NB4 (cell line): ENCODE results near the gene NBEA.

ENCODE experiments used
- DNase-seq: peaks from one replicate; pipeline ENCODE4 v3.0.0; 2010; ENCODE audit warnings: low read depth
- H3K4me3 ChIP-seq: one replicate; pipeline ENCODE4 v1.5.1; 2011; ENCODE audit warnings: mild to moderate bottlenecking, low read depth, low read length, moderate library complexity
- MYC ChIP-seq: IDR thresholded peaks from 2 replicates; pipeline ENCODE4 v1.6.1; 2011; ENCODE audit warnings: low read depth, low read length
- POLR2A ChIP-seq: IDR thresholded peaks from 2 replicates; pipeline ENCODE4 v1.6.1; 2011; ENCODE audit warnings: mild to moderate bottlenecking; ENCODE audit not compliant: insufficient read length; ENCODE audit errors: extremely low read depth
- TF ChIP-seq, protein P1 (sequence below): IDR thresholded peaks from one replicate; pipeline ENCODE4 v1.5.1; 2012; ENCODE audit warnings: low read depth, low read length
- TF ChIP-seq, protein P2 (sequence below): IDR thresholded peaks from 2 replicates; pipeline ENCODE4 v1.6.1; 2011; ENCODE audit warnings: low read depth, low read length

Gene NBEA

DNA sequence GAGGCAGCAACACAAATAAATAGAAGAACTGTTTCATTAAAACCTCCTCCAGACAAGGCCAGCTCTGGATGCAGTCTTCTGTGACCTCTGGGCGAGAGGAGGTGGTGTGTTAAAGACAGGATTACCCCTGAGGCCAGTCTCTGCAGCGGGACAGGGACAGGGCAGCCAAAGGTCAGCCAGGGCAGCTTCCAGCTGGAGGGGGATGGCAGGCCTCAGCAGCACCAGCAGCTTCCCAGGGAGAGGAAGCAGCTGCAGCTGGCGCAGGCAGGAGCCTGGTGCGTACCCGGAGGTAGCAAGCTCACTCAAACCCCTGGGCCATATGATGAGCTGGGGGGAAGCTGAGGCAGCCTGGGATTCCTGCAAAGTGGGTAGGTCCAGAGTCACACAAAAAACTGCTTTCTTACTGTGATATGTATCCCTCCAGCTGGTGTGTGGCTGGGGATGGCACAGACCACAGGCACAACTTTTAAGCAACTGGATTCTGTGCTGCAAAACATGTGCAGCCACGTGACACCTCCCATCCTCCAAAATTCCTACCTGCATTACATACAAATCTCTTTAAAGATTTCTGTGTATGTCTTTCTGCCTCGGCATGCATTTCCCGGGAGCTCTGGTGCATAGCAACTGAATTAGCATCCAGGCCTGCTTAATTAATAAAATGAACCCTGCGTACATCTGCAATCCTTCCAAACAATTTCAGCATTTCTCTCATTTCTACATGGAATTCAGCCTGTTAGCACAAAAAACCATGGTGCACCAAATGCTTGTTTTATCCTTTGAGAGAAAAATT, 772.7 kb downstream of the NBEA start:
- H3K4me3 ChIP-seq: no peak overlapping the region
- DNase-seq: no peak
- TF ChIP-seq, protein P1, sequence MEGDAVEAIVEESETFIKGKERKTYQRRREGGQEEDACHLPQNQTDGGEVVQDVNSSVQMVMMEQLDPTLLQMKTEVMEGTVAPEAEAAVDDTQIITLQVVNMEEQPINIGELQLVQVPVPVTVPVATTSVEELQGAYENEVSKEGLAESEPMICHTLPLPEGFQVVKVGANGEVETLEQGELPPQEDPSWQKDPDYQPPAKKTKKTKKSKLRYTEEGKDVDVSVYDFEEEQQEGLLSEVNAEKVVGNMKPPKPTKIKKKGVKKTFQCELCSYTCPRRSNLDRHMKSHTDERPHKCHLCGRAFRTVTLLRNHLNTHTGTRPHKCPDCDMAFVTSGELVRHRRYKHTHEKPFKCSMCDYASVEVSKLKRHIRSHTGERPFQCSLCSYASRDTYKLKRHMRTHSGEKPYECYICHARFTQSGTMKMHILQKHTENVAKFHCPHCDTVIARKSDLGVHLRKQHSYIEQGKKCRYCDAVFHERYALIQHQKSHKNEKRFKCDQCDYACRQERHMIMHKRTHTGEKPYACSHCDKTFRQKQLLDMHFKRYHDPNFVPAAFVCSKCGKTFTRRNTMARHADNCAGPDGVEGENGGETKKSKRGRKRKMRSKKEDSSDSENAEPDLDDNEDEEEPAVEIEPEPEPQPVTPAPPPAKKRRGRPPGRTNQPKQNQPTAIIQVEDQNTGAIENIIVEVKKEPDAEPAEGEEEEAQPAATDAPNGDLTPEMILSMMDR: no peak

DNA sequence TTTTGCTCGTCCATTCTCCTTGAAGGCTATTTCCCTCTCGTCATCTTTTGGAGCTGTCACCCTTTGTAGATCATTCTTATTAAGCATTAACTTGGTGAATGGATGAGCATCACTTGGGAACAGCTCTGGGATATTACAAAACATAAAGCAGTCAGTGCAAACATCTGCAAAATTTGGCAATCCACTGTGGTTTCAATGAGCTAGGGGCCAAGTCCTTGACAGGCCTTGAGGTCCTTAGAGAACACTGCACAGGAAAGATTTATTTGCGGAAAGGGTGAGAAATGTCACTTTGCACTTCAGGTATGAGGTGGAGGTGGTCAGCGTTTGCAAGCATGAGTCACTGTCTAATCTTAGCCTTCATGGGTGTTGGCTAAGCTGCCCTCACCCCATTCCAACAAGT, 774.1 kb downstream of the NBEA start:
- H3K4me3 ChIP-seq: no peak overlapping the region
- TF ChIP-seq MYC (no peak), POLR2A (no peak)
- TF ChIP-seq, protein P1: no peak
- TF ChIP-seq, protein P2, sequence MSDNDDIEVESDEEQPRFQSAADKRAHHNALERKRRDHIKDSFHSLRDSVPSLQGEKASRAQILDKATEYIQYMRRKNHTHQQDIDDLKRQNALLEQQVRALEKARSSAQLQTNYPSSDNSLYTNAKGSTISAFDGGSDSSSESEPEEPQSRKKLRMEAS: no peak
- peak; percentile 20 for DNase-seq

DNA sequence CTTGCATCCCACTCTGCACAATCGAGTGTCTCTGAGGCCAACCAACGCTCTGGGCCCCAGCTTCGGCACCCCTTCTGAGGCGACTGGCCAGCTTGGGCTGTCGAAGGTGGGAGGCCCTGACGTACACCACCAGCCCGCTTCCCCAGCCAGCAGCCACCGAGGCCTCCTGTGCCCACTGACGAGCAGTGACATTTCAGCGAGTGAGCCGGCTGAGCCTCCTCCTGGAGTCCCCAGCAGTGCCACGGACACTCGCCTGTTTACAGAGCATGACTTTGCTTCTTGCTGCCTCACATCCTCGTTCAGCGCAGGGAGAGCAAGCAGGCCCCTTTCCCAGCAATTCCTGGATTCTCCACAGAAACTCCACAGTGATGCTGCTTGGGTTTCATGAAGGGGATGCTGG, 774.7 kb downstream of the NBEA start:
- DNase-seq: no peak
- TF ChIP-seq, protein P1: no peak
- TF ChIP-seq, protein P2: no peak
- TF ChIP-seq MYC (no peak), POLR2A (no peak)
- no peak overlapping the region for H3K4me3 ChIP-seq

DNA sequence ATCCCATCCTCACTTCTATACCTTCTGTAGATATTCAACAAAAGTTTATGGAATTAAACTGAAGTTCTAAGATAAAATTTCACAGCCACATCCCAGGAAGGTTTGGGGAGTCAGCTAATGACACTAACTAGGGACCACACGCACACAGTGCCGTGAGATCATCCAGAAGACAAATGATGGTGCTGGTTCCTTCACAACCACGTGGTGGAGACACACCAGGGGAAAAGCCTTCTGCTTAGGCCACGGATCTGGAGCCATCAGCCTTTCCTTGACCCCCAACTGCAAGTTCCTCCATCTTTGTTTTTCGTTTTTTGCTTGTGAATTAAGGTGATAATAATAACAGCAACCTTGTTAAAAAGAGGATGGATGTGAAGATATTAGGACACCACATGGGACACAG, 776.0 kb downstream of the NBEA start:
- no peak overlapping the region for H3K4me3 ChIP-seq
- DNase-seq: peak; percentile 18
- TF ChIP-seq, protein P1: no peak
- TF ChIP-seq, protein P2: peak; percentile 80

DNA sequence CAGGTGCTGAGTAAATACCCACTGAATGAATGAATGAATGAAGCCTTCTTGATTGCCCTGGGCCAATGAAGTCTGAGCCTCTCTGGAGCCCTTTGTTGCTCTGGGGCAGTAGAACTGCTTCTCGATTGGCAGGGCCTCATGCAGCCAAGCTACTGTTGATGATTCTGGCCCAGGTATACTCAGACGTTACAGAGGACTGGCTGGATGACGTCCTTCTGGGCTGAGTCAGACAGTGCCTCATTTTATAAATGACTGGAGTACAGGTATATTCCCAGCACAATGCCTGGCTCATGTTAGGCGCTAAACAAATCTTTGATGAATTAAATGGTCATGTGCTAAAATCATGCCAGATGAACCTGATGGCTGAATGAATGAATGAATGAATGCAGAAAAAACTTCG, 778.2 kb downstream of the NBEA start:
- no peak for TF ChIP-seq POLR2A
- TF ChIP-seq, protein P1: no peak
- TF ChIP-seq, protein P2: no peak
- no peak for TF ChIP-seq MYC
- H3K4me3 ChIP-seq: no peak overlapping the region
- DNase-seq: no peak
